ENCODE data around the gene C9orf57.

DNA sequence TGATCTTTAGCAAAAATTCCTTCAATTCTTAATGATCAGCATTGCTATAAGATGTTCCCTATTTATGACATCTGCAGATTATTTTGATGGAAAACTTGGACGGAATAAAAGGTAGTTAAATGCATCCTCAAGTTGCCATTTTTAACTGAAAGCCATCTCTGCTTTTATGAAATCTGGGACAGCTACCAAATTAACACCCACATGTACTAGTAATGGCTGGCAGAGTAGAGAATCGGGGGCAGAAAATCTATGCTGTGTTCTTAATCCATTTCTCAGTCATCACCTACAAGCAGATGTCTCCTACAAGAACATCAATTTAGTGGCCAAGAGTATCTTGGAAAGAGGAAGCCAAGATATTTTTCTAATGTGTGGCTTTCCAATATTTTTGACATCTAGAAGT lies 22.1 kb upstream of the C9orf57 start:
- TF ChIP-seq, protein P1, sequence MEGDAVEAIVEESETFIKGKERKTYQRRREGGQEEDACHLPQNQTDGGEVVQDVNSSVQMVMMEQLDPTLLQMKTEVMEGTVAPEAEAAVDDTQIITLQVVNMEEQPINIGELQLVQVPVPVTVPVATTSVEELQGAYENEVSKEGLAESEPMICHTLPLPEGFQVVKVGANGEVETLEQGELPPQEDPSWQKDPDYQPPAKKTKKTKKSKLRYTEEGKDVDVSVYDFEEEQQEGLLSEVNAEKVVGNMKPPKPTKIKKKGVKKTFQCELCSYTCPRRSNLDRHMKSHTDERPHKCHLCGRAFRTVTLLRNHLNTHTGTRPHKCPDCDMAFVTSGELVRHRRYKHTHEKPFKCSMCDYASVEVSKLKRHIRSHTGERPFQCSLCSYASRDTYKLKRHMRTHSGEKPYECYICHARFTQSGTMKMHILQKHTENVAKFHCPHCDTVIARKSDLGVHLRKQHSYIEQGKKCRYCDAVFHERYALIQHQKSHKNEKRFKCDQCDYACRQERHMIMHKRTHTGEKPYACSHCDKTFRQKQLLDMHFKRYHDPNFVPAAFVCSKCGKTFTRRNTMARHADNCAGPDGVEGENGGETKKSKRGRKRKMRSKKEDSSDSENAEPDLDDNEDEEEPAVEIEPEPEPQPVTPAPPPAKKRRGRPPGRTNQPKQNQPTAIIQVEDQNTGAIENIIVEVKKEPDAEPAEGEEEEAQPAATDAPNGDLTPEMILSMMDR (IDR thresholded peaks at IDR 0.05), result no peak
- TF ChIP-seq POLR2A (IDR thresholded peaks at IDR 0.05), result no peak
